ENCODE results near the gene CLCA2.

The CLCA2 gene

DNA sequence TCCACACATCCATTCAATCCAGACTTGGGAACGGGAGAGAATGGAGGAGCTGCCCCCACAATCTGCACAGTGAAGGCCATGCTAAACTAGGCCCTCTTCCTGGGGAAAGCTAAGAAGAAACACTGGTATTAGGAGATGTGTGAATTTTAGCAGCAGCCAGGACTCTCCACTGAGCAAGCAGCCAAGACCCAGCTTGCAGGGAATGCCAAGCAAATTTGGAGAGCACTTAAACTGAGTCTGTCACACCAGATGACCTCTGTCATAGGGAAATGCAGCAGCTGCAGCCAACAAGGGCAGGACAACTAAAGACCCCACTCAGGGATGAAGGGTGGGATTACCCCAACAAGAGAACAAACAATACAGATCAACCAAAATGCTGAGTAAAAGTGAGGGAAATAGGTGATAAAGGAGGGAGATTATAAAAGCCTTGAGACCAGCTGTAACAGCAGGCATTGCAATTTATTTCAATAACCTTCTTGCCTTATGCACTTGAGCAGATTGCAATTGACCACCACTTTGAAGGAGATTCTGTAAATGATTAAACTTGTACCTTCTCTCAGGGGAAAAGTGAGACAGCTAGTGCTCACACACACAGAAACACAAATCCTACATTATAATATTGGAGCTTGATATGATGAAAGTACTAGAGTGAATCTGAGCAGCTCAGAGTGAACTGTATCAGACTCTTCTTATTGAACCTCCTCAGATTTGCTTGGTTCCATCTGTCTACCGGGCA is 42.3 kb downstream of the CLCA2 start:
- no peaks in the 10 kb centered on the region for H3F3A ChIP-seq (ENCODE audit: low read depth)
- no peak overlapping the region for H3K4me2 ChIP-seq (ENCODE audit: low read depth, low read length, poor library complexity, severe bottlenecking)
- H4K20me1 ChIP-seq (ENCODE audit: insufficient read depth, low read length, poor library complexity, severe bottlenecking) = no peaks in the 10 kb centered on the region
- H3K36me3 ChIP-seq (ENCODE audit: insufficient read depth, low read length) = no peaks in the 10 kb centered on the region
- H3K27me3 ChIP-seq (ENCODE audit: insufficient read depth, low read length, poor library complexity, severe bottlenecking) = no peaks in the 10 kb centered on the region
- H3K4me3 ChIP-seq (ENCODE audit: low read length, poor library complexity, severe bottlenecking) = no peak overlapping the region
- H3K9me2 ChIP-seq (replicated peaks; ENCODE audit: low read depth, low read length) = no peaks in the 10 kb centered on the region
- no peaks in the 10 kb centered on the region for H3K4me1 ChIP-seq (ENCODE audit: insufficient read depth, low read length, poor library complexity, severe bottlenecking)
- H3K9ac ChIP-seq (ENCODE audit: low read depth, low read length, poor library complexity, severe bottlenecking) = no peak overlapping the region
- TF ChIP-seq EZH2phosphoT487 (IDR thresholded peaks at IDR 0.05; ENCODE audit: borderline replicate concordance) = no peak
- TF ChIP-seq, protein P1, sequence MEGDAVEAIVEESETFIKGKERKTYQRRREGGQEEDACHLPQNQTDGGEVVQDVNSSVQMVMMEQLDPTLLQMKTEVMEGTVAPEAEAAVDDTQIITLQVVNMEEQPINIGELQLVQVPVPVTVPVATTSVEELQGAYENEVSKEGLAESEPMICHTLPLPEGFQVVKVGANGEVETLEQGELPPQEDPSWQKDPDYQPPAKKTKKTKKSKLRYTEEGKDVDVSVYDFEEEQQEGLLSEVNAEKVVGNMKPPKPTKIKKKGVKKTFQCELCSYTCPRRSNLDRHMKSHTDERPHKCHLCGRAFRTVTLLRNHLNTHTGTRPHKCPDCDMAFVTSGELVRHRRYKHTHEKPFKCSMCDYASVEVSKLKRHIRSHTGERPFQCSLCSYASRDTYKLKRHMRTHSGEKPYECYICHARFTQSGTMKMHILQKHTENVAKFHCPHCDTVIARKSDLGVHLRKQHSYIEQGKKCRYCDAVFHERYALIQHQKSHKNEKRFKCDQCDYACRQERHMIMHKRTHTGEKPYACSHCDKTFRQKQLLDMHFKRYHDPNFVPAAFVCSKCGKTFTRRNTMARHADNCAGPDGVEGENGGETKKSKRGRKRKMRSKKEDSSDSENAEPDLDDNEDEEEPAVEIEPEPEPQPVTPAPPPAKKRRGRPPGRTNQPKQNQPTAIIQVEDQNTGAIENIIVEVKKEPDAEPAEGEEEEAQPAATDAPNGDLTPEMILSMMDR (conservative IDR thresholded peaks at IDR 0.05; ENCODE audit: low read length) = no peak
- no peaks in the 10 kb centered on the region for H3K9me3 ChIP-seq (ENCODE audit: insufficient read depth, low read depth, low read length)
- H2AFZ ChIP-seq (ENCODE audit: low read length) = no peak overlapping the region
- no peaks in the 10 kb centered on the region for H3K79me2 ChIP-seq (ENCODE audit: insufficient read depth, low read length)

DNA sequence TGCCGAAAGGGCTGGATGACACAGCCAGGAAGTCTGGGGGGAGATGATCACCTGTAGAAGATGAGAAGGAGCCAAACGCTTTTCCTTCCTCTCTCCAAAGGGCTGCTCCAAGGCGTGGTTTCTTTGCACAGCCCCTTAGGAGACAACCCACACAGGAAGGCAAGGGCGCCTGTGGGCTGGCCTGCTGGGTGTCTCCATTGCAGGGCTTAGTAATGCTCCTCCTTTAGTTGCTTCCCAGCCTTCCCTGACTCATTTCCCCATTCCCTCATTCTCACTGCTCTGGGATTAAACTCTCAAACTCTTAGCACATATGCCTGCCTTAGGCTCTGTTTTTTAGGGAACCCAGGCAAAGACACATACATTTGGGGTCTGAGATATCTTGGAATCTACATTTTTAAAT is 43.0 kb downstream of the CLCA2 start:
- Histone ChIP-seq H3F3A (ENCODE audit: low read depth) (no peaks in the 10 kb centered on the region), H3K36me3 (ENCODE audit: insufficient read depth, low read length) (no peaks in the 10 kb centered on the region), H3K4me3 (ENCODE audit: low read length, poor library complexity, severe bottlenecking) (no peak overlapping the region), H3K79me2 (ENCODE audit: insufficient read depth, low read length) (no peaks in the 10 kb centered on the region), H3K4me2 (ENCODE audit: low read depth, low read length, poor library complexity, severe bottlenecking) (no peak overlapping the region), H3K4me1 (ENCODE audit: insufficient read depth, low read length, poor library complexity, severe bottlenecking) (no peaks in the 10 kb centered on the region), H3K9me3 (ENCODE audit: insufficient read depth, low read depth, low read length) (no peaks in the 10 kb centered on the region), H3K9ac (ENCODE audit: low read depth, low read length, poor library complexity, severe bottlenecking) (no peak overlapping the region), H4K20me1 (ENCODE audit: insufficient read depth, low read length, poor library complexity, severe bottlenecking) (no peaks in the 10 kb centered on the region), H3K27me3 (ENCODE audit: insufficient read depth, low read length, poor library complexity, severe bottlenecking) (no peaks in the 10 kb centered on the region), H3K9me2 (replicated peaks; ENCODE audit: low read depth, low read length) (no peaks in the 10 kb centered on the region), H2AFZ (ENCODE audit: low read length) (no peak overlapping the region)
- TF ChIP-seq, protein P1 (conservative IDR thresholded peaks at IDR 0.05; ENCODE audit: low read length) = no peak
- TF ChIP-seq EZH2phosphoT487 (IDR thresholded peaks at IDR 0.05; ENCODE audit: borderline replicate concordance) = no peak

DNA sequence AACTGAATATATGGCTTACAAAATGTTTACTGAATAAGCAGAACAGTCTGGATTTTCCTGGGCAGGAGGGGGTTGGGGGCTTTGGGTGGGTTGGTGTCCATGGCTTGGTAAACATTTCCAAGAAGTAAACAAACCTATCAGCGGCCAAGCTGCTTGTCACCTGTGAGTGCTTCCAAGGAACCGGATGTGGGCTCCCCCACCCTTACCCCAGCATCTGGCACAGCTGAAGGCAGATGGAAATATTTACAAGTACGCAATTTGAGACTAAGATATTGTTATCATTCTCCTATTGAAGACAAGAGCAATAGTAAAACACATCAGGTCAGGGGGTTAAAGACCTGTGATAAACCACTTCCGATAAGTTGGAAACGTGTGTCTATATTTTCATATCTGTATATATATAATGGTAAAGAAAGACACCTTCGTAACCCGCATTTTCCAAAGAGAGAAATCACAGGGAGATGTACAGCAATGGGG is 44.6 kb downstream of the CLCA2 start, which contains the start of gene CLCA1:
Gene CLCA1, plus strand, starts transcription at position 427 of the 477 bp plus-strand sequence. Its CDS starts 45 bp downstream, at position 472.
- Histone ChIP-seq H3K9me2 (replicated peaks; ENCODE audit: low read depth, low read length) (no peaks in the 10 kb centered on the region), H3K4me3 (ENCODE audit: low read length, poor library complexity, severe bottlenecking) (no peak within 1 kb of the TSS), H3K27me3 (ENCODE audit: insufficient read depth, low read length, poor library complexity, severe bottlenecking) (no peaks in the 10 kb centered on the region), H3K9me3 (ENCODE audit: insufficient read depth, low read depth, low read length) (no peaks in the 10 kb centered on the region), H3K9ac (ENCODE audit: low read depth, low read length, poor library complexity, severe bottlenecking) (no peak within 1 kb of the TSS), H4K20me1 (ENCODE audit: insufficient read depth, low read length, poor library complexity, severe bottlenecking) (no peaks in the 10 kb centered on the region), H2AFZ (ENCODE audit: low read length) (no peak within 1 kb of the TSS), H3K4me1 (ENCODE audit: insufficient read depth, low read length, poor library complexity, severe bottlenecking) (no peaks in the 10 kb centered on the region), H3K4me2 (ENCODE audit: low read depth, low read length, poor library complexity, severe bottlenecking) (no peak within 1 kb of the TSS), H3K36me3 (ENCODE audit: insufficient read depth, low read length) (no peaks in the 10 kb centered on the region), H3F3A (ENCODE audit: low read depth) (no peaks in the 10 kb centered on the region), H3K79me2 (ENCODE audit: insufficient read depth, low read length) (no peaks in the 10 kb centered on the region)
- TF ChIP-seq EZH2phosphoT487 (IDR thresholded peaks at IDR 0.05; ENCODE audit: borderline replicate concordance) = no peak
- TF ChIP-seq, protein P1 (conservative IDR thresholded peaks at IDR 0.05; ENCODE audit: low read length) = no peak
